ENCODE data around the gene TRAT1. TPM values are rescaled to one million over a fixed set of nuclear protein-coding genes. Genes with fewer than 3 reads are reported as not detected.
A peak's percentile ranks its signal among the peaks of the same experiment; 100 is the strongest.

Gene TRAT1
- total and polyA plus RNA-seq, 2 experiments from 2014 or later: not detected

DNA sequence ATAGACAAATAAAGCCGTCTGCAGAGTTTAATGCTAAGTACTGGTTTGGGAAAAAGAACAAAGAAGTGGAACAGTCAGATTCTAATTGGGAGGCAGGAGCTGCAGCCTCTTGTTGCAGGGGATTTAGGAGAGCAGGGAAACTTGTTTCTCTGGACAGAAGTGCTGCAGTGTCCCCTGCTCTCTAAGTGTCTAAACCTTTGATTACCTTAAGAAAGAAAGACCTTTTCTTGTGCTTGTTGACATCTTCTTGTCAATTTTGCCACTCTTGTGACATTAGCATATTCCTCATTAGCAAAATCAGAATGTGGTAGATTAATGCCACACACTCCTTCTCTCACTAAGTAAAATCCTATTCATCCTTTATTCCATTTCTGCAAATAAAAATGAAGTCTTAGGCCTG is 38.8 kb downstream of the TRAT1 start:
- no peak overlapping the region for H3K4me3 ChIP-seq
- no peaks in the 10 kb centered on the region for H3K79me2 ChIP-seq (replicated peaks; ENCODE audit: insufficient read depth)
- H3K4me1 Mint-ChIP-seq: peaks cover 28% of the 10 kb centered on the region
- H3K4me1 ChIP-seq (ENCODE audit: insufficient read depth): peaks cover 20% of the 10 kb centered on the region
- H4K20me1 ChIP-seq (replicated peaks; ENCODE audit: insufficient read depth): no peaks in the 10 kb centered on the region
- ATAC-seq: no peak
- peaks cover 6% of the 10 kb centered on the region; the same call in 1 of the 2 replicates for H3K9me2 ChIP-seq (ENCODE audit: insufficient read depth)
- peaks cover 3% of the 10 kb centered on the region; the same call in 1 of the 3 replicates for H3K36me3 Mint-ChIP-seq (ENCODE audit: low read depth)
- H3K27me3 ChIP-seq (ENCODE audit: insufficient read depth): no peaks in the 10 kb centered on the region
- H3K27ac ChIP-seq (ENCODE audit: low read depth): no peak overlapping the region
- H3K27ac Mint-ChIP-seq: no peak overlapping the region
- no peaks in the 10 kb centered on the region for H3K27me3 Mint-ChIP-seq (ENCODE audit: insufficient read depth, low read depth, poor library complexity)
- TF ChIP-seq ZNF114 (CRISPR knock-in tag; IDR thresholded peaks at IDR 0.05): no peak
- TF ChIP-seq, protein P1, sequence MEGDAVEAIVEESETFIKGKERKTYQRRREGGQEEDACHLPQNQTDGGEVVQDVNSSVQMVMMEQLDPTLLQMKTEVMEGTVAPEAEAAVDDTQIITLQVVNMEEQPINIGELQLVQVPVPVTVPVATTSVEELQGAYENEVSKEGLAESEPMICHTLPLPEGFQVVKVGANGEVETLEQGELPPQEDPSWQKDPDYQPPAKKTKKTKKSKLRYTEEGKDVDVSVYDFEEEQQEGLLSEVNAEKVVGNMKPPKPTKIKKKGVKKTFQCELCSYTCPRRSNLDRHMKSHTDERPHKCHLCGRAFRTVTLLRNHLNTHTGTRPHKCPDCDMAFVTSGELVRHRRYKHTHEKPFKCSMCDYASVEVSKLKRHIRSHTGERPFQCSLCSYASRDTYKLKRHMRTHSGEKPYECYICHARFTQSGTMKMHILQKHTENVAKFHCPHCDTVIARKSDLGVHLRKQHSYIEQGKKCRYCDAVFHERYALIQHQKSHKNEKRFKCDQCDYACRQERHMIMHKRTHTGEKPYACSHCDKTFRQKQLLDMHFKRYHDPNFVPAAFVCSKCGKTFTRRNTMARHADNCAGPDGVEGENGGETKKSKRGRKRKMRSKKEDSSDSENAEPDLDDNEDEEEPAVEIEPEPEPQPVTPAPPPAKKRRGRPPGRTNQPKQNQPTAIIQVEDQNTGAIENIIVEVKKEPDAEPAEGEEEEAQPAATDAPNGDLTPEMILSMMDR (conservative IDR thresholded peaks at IDR 0.05; ENCODE audit: low read depth in 2 of 2): no peak
- no peak for TF ChIP-seq CREB1 (CRISPR knock-in tag; IDR thresholded peaks at IDR 0.05; ENCODE audit: low read depth)
- TF ChIP-seq, protein P2, sequence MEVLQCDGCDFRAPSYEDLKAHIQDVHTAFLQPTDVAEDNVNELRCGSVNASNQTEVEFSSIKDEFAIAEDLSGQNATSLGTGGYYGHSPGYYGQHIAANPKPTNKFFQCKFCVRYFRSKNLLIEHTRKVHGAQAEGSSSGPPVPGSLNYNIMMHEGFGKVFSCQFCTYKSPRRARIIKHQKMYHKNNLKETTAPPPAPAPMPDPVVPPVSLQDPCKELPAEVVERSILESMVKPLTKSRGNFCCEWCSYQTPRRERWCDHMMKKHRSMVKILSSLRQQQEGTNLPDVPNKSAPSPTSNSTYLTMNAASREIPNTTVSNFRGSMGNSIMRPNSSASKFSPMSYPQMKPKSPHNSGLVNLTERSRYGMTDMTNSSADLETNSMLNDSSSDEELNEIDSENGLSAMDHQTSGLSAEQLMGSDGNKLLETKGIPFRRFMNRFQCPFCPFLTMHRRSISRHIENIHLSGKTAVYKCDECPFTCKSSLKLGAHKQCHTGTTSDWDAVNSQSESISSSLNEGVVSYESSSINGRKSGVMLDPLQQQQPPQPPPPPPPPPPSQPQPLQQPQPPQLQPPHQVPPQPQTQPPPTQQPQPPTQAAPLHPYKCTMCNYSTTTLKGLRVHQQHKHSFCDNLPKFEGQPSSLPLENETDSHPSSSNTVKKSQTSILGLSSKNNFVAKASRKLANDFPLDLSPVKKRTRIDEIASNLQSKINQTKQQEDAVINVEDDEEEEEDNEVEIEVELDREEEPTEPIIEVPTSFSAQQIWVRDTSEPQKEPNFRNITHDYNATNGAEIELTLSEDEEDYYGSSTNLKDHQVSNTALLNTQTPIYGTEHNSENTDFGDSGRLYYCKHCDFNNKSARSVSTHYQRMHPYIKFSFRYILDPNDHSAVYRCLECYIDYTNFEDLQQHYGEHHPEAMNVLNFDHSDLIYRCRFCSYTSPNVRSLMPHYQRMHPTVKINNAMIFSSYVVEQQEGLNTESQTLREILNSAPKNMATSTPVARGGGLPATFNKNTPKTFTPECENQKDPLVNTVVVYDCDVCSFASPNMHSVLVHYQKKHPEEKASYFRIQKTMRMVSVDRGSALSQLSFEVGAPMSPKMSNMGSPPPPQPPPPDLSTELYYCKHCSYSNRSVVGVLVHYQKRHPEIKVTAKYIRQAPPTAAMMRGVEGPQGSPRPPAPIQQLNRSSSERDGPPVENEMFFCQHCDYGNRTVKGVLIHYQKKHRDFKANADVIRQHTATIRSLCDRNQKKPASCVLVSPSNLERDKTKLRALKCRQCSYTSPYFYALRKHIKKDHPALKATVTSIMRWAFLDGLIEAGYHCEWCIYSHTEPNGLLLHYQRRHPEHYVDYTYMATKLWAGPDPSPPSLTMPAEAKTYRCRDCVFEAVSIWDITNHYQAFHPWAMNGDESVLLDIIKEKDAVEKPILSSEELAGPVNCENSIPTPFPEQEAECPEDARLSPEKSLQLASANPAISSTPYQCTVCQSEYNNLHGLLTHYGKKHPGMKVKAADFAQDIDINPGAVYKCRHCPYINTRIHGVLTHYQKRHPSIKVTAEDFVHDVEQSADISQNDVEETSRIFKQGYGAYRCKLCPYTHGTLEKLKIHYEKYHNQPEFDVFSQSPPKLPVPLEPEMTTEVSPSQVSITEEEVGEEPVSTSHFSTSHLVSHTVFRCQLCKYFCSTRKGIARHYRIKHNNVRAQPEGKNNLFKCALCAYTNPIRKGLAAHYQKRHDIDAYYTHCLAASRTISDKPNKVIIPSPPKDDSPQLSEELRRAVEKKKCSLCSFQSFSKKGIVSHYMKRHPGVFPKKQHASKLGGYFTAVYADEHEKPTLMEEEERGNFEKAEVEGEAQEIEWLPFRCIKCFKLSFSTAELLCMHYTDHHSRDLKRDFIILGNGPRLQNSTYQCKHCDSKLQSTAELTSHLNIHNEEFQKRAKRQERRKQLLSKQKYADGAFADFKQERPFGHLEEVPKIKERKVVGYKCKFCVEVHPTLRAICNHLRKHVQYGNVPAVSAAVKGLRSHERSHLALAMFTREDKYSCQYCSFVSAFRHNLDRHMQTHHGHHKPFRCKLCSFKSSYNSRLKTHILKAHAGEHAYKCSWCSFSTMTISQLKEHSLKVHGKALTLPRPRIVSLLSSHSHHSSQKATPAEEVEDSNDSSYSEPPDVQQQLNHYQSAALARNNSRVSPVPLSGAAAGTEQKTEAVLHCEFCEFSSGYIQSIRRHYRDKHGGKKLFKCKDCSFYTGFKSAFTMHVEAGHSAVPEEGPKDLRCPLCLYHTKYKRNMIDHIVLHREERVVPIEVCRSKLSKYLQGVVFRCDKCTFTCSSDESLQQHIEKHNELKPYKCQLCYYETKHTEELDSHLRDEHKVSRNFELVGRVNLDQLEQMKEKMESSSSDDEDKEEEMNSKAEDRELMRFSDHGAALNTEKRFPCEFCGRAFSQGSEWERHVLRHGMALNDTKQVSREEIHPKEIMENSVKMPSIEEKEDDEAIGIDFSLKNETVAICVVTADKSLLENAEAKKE (CRISPR knock-in tag; IDR thresholded peaks at IDR 0.05): no peak
- TF ChIP-seq, protein P3, sequence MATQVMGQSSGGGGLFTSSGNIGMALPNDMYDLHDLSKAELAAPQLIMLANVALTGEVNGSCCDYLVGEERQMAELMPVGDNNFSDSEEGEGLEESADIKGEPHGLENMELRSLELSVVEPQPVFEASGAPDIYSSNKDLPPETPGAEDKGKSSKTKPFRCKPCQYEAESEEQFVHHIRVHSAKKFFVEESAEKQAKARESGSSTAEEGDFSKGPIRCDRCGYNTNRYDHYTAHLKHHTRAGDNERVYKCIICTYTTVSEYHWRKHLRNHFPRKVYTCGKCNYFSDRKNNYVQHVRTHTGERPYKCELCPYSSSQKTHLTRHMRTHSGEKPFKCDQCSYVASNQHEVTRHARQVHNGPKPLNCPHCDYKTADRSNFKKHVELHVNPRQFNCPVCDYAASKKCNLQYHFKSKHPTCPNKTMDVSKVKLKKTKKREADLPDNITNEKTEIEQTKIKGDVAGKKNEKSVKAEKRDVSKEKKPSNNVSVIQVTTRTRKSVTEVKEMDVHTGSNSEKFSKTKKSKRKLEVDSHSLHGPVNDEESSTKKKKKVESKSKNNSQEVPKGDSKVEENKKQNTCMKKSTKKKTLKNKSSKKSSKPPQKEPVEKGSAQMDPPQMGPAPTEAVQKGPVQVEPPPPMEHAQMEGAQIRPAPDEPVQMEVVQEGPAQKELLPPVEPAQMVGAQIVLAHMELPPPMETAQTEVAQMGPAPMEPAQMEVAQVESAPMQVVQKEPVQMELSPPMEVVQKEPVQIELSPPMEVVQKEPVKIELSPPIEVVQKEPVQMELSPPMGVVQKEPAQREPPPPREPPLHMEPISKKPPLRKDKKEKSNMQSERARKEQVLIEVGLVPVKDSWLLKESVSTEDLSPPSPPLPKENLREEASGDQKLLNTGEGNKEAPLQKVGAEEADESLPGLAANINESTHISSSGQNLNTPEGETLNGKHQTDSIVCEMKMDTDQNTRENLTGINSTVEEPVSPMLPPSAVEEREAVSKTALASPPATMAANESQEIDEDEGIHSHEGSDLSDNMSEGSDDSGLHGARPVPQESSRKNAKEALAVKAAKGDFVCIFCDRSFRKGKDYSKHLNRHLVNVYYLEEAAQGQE (IDR thresholded peaks at IDR 0.05; ENCODE audit: unreplicated experiment): no peak
- TF ChIP-seq EZH2 (IDR thresholded peaks at IDR 0.05; ENCODE audit: low read depth, unreplicated experiment): no peak
- no peak for TF ChIP-seq ZNF331 (CRISPR knock-in tag; IDR thresholded peaks at IDR 0.05; ENCODE audit: low read depth)
- no peak for TF ChIP-seq POLR2AphosphoS5 (IDR thresholded peaks at IDR 0.05; ENCODE audit: low read depth)
- no peak for TF ChIP-seq NANOG (IDR thresholded peaks at IDR 0.05; ENCODE audit: borderline replicate concordance)
- no peak for TF ChIP-seq STAT1 (IDR thresholded peaks at IDR 0.05; ENCODE audit: unreplicated experiment)
- no peak for TF ChIP-seq JUNB (IDR thresholded peaks at IDR 0.05; ENCODE audit: unreplicated experiment)
- TF ChIP-seq EZH2phosphoT487 (IDR thresholded peaks at IDR 0.05; ENCODE audit: unreplicated experiment): no peak
- TF ChIP-seq, protein P4, sequence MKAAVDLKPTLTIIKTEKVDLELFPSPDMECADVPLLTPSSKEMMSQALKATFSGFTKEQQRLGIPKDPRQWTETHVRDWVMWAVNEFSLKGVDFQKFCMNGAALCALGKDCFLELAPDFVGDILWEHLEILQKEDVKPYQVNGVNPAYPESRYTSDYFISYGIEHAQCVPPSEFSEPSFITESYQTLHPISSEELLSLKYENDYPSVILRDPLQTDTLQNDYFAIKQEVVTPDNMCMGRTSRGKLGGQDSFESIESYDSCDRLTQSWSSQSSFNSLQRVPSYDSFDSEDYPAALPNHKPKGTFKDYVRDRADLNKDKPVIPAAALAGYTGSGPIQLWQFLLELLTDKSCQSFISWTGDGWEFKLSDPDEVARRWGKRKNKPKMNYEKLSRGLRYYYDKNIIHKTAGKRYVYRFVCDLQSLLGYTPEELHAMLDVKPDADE (IDR thresholded peaks at IDR 0.05): no peak
- no peak overlapping the region for H3K4me3 Mint-ChIP-seq
- H2AFZ ChIP-seq: no peak overlapping the region
- 0 out of 2 replicates have a peak overlapping the region, but pooled peaks have one; percentile 13 for H3K4me2 ChIP-seq
- no peaks in the 10 kb centered on the region for H3K36me3 ChIP-seq (ENCODE audit: insufficient read depth)
- no peaks in the 10 kb centered on the region for H3F3A ChIP-seq (replicated peaks; ENCODE audit: low read depth)
- peak; percentile 10 for DNase-seq (ENCODE audit: low spot score)
- peaks cover 3% of the 10 kb centered on the region; the same call in 1 of the 3 replicates for H3K9me3 Mint-ChIP-seq
